ENCODE data around the gene PCDHGA7.

GRCh38 chr5:141366016-141366896 is 16.3 kb upstream of the PCDHGA7 start:
- TF ChIP-seq POLR2AphosphoS5 (IDR thresholded peaks at IDR 0.05) (no peak), CTCF (IDR thresholded peaks at IDR 0.05) (no peak)
